Measurements from ENCODE around the gene TRIM14. TPM values are rescaled to one million over a fixed set of nuclear protein-coding genes. Genes with fewer than 3 reads are reported as not detected.

TRIM14 gene
- total RNA-seq, 1 experiment from 2014 or later, result 34.5 TPM

DNA sequence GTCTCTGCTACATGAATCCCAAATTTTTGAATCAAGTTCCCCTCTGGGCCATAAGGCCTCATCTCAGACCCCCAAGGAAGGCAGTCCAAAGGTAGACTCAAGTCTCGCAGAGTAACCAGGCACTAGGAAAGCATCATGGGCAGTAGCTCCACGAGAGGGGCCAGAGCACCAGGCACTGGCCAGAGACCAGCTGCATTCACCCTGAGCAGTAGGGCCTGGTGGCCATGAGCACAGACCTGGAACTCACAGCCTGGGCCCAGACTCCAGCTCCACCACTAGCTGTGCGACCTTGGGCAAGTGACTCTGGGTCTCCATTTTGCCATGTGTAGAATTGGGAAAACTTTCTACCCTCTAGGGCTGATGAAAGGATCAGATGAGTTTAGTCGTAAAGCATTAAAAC is 34.0 kb downstream of the TRIM14 start:
- Histone ChIP-seq H3K9me3 (no peaks in the 10 kb centered on the region), H3K36me3 (ENCODE audit: control insufficient read depth, insufficient read depth, low read length) (peaks cover 10% of the 10 kb centered on the region), H3K4me1 (no peaks in the 10 kb centered on the region), H3K27me3 (replicated peaks; ENCODE audit: control insufficient read depth, insufficient read depth, low read length) (no peaks in the 10 kb centered on the region), H3K4me3 (ENCODE audit: low read depth, low read length) (no peak overlapping the region)
- no TSS peak for BruUV-seq (replicated peaks)
- H3K36me3 Mint-ChIP-seq (ENCODE audit: insufficient read depth, unreplicated experiment), result peaks cover 42% of the 10 kb centered on the region
- H3K27me3 Mint-ChIP-seq (ENCODE audit: insufficient read depth, unreplicated experiment), result no peaks in the 10 kb centered on the region
- no peak overlapping the region for H3K4me3 Mint-ChIP-seq (ENCODE audit: unreplicated experiment)
- peaks cover 6% of the 10 kb centered on the region for H3K4me1 Mint-ChIP-seq (ENCODE audit: low read depth, unreplicated experiment)
- ChIA-PET POLR2A (interaction anchor here (0.6 kb wide), 1 partner anchor 26 kb away, joined by 3 read pairs; no protein-coding TSS in a partner anchor), CTCF (interaction anchor here (1.7 kb wide), 1 partner anchor 10 kb away, joined by 4 read pairs; no protein-coding TSS in a partner anchor)
- no peak for DNase-seq
- TF ChIP-seq, protein P1, sequence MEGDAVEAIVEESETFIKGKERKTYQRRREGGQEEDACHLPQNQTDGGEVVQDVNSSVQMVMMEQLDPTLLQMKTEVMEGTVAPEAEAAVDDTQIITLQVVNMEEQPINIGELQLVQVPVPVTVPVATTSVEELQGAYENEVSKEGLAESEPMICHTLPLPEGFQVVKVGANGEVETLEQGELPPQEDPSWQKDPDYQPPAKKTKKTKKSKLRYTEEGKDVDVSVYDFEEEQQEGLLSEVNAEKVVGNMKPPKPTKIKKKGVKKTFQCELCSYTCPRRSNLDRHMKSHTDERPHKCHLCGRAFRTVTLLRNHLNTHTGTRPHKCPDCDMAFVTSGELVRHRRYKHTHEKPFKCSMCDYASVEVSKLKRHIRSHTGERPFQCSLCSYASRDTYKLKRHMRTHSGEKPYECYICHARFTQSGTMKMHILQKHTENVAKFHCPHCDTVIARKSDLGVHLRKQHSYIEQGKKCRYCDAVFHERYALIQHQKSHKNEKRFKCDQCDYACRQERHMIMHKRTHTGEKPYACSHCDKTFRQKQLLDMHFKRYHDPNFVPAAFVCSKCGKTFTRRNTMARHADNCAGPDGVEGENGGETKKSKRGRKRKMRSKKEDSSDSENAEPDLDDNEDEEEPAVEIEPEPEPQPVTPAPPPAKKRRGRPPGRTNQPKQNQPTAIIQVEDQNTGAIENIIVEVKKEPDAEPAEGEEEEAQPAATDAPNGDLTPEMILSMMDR (IDR thresholded peaks at IDR 0.05; ENCODE audit: insufficient read depth in 1 of 2, low read depth in 1 of 2, low read length in 1 of 2, severe bottlenecking in 1 of 2, unreplicated experiment in 1 of 2), result no peak
- no peak overlapping the region for H3K27ac Mint-ChIP-seq (ENCODE audit: unreplicated experiment)
- no peaks in the 10 kb centered on the region for H3K9me3 Mint-ChIP-seq (ENCODE audit: unreplicated experiment)
- intact Hi-C loops (cut with micrococcal nuclease; ENCODE audit: unreplicated experiment), result no loop called here

DNA sequence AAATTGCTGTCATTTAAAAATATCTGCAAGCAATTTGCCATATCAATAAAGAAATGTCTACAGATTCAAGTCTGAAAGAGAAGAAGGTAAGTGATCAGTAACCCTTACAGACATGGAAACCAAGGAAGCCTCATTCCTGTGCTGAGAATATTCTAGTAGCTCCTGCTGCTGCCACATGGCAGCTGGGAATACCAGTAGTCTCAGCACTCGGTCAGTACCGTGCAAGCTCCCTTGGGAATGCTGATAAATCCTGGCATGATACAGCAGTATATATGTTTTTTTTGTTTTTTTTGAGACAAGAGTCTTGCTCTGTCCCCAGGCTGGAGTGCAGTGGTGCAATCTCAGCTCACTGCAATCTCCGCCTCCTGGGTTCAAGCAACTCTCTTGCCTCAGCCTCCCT is 34.6 kb downstream of the TRIM14 start:
- no peaks in the 10 kb centered on the region for H3K9me3 Mint-ChIP-seq (ENCODE audit: unreplicated experiment)
- no peak overlapping the region for H3K27ac Mint-ChIP-seq (ENCODE audit: unreplicated experiment)
- Histone ChIP-seq H3K36me3 (ENCODE audit: control insufficient read depth, insufficient read depth, low read length) (peaks cover 10% of the 10 kb centered on the region), H3K4me3 (ENCODE audit: low read depth, low read length) (no peak overlapping the region), H3K9me3 (no peaks in the 10 kb centered on the region), H3K4me1 (no peaks in the 10 kb centered on the region), H3K27me3 (replicated peaks; ENCODE audit: control insufficient read depth, insufficient read depth, low read length) (no peaks in the 10 kb centered on the region)
- H3K36me3 Mint-ChIP-seq (ENCODE audit: insufficient read depth, unreplicated experiment), result peaks cover 40% of the 10 kb centered on the region
- TF ChIP-seq, protein P1 (IDR thresholded peaks at IDR 0.05; ENCODE audit: insufficient read depth in 1 of 2, low read depth in 1 of 2, low read length in 1 of 2, severe bottlenecking in 1 of 2, unreplicated experiment in 1 of 2), result no peak
- no peak for DNase-seq
- no peaks in the 10 kb centered on the region for H3K27me3 Mint-ChIP-seq (ENCODE audit: insufficient read depth, unreplicated experiment)
- intact Hi-C loops (cut with micrococcal nuclease; ENCODE audit: unreplicated experiment), result no loop called here
- H3K4me1 Mint-ChIP-seq (ENCODE audit: low read depth, unreplicated experiment), result peaks cover 6% of the 10 kb centered on the region
- TSS peak; percentile 24 for BruUV-seq (replicated peaks)
- CTCF ChIA-PET, result interaction anchor here (0.7 to 1.7 kb wide), 2 partner anchors 10 to 11 kb away, joined by 3 to 4 read pairs; no protein-coding TSS in a partner anchor
- POLR2A ChIA-PET, result interaction anchor here (0.6 kb wide), 1 partner anchor 25 kb away, joined by 3 read pairs; no protein-coding TSS in a partner anchor
- no peak overlapping the region for H3K4me3 Mint-ChIP-seq (ENCODE audit: unreplicated experiment)

DNA sequence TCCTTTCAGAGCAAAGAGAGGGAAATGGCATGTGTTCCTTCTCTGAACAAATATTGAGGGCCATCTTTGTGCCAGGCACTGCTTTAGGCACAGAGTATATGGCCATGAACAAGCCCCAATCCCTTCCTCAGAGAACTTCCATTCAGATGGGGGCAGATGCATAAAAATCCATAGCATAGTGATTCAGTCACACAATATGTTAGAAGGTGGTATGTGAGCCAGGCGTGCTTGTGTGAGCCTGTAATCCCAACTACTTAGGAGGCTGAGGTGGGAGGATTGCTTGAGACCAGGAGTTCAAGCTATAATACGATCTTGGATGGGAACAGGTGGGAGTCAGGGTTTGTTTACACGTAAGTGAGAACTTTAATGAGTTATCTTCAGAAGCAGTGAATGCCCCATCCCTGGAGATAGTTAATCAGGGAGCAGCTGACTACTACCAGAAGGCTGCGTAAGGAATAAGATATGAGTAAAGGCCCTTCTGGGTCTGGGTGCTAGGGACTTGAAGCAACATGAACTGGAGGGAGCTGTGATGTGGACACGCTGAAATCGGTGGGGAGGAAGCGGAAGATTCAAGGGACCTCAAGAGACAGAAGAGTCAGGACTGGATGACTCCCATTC is 35.3 kb downstream of the TRIM14 start:
- no peaks in the 10 kb centered on the region for H3K4me1 ChIP-seq
- POLR2A ChIA-PET, result no interaction called here
- no TSS peak for BruUV-seq (replicated peaks)

More for the DNA sequence above, 35.3 kb downstream of the TRIM14 start:
- no peak overlapping the region for H3K27ac Mint-ChIP-seq (ENCODE audit: unreplicated experiment)
- no peaks in the 10 kb centered on the region for H3K9me3 Mint-ChIP-seq (ENCODE audit: unreplicated experiment)
- Histone ChIP-seq H3K36me3 (ENCODE audit: control insufficient read depth, insufficient read depth, low read length) (peaks cover 10% of the 10 kb centered on the region), H3K4me3 (ENCODE audit: low read depth, low read length) (no peak overlapping the region), H3K9me3 (no peaks in the 10 kb centered on the region), H3K27me3 (replicated peaks; ENCODE audit: control insufficient read depth, insufficient read depth, low read length) (no peaks in the 10 kb centered on the region)
- H3K36me3 Mint-ChIP-seq (ENCODE audit: insufficient read depth, unreplicated experiment), result peaks cover 45% of the 10 kb centered on the region
- H3K27me3 Mint-ChIP-seq (ENCODE audit: insufficient read depth, unreplicated experiment), result no peaks in the 10 kb centered on the region
- no peak for DNase-seq
- no peak overlapping the region for H3K4me3 Mint-ChIP-seq (ENCODE audit: unreplicated experiment)
- intact Hi-C loops (cut with micrococcal nuclease; ENCODE audit: unreplicated experiment), result no loop called here
- TF ChIP-seq, protein P1 (IDR thresholded peaks at IDR 0.05; ENCODE audit: insufficient read depth in 1 of 2, low read depth in 1 of 2, low read length in 1 of 2, severe bottlenecking in 1 of 2, unreplicated experiment in 1 of 2), result no peak
- CTCF ChIA-PET, result interaction anchor here (0.7 to 1.7 kb wide), 2 partner anchors 10 to 11 kb away, joined by 3 to 4 read pairs; no protein-coding TSS in a partner anchor
- H3K4me1 Mint-ChIP-seq (ENCODE audit: low read depth, unreplicated experiment), result peaks cover 6% of the 10 kb centered on the region

Measured in Caco-2 (cell line).